ENCODE data around the gene CD248. TPM values are rescaled to one million over a fixed set of nuclear protein-coding genes. Genes with fewer than 3 reads are reported as not detected.

Gene CD248
- total RNA-seq, 1 donor from 2014 or later, result 109 TPM

GRCh38 chr11:66314561-66315497 lies 2.0 kb downstream of the CD248 start:
- no peak for DNase-seq (ENCODE audit: low spot score)
- no peak for TF ChIP-seq CTCF (IDR thresholded peaks at IDR 0.05)
- Mint-ChIP-seq H3K27ac (ENCODE audit: unreplicated experiment) (peak overlapping the region; percentile 53), H3K9me3 (ENCODE audit: low read depth) (no peaks in the 10 kb centered on the region), H3K27me3 (ENCODE audit: low read depth) (no peaks in the 10 kb centered on the region), H3K4me3 (ENCODE audit: unreplicated experiment) (peak overlapping the region; percentile 85), H3K4me1 (ENCODE audit: low read depth) (peaks cover 57% of the 10 kb centered on the region), H3K36me3 (ENCODE audit: low read depth) (no peaks in the 10 kb centered on the region)

- H3K36me3 Mint-ChIP-seq (ENCODE audit: low read depth), result no peaks in the 10 kb centered on the region
- TF ChIP-seq CTCF (IDR thresholded peaks at IDR 0.05), result no peak
- no peaks in the 10 kb centered on the region for H3K27me3 Mint-ChIP-seq (ENCODE audit: low read depth)
- peak overlapping the region; percentile 85 for H3K4me3 Mint-ChIP-seq (ENCODE audit: unreplicated experiment)
- H3K4me1 Mint-ChIP-seq (ENCODE audit: low read depth), result peaks cover 56% of the 10 kb centered on the region
- peak overlapping the region; percentile 99 for H3K27ac Mint-ChIP-seq (ENCODE audit: unreplicated experiment)
- H3K9me3 Mint-ChIP-seq (ENCODE audit: low read depth), result no peaks in the 10 kb centered on the region
- no peak for DNase-seq (ENCODE audit: low spot score)
Measured at GRCh38 chr11:66314186-66314501, 2.7 kb downstream of the CD248 start.

GRCh38 chr11:66313321-66314185 lies 3.3 kb downstream of the CD248 start:
- Mint-ChIP-seq H3K4me3 (ENCODE audit: unreplicated experiment) (peak overlapping the region; percentile 85), H3K4me1 (ENCODE audit: low read depth) (peaks cover 50% of the 10 kb centered on the region), H3K27me3 (ENCODE audit: low read depth) (no peaks in the 10 kb centered on the region), H3K9me3 (ENCODE audit: low read depth) (no peaks in the 10 kb centered on the region), H3K27ac (ENCODE audit: unreplicated experiment) (peak overlapping the region; percentile 99), H3K36me3 (ENCODE audit: low read depth) (no peaks in the 10 kb centered on the region)
- DNase-seq (ENCODE audit: low spot score), result no peak
- peak; percentile 76 for TF ChIP-seq CTCF (IDR thresholded peaks at IDR 0.05)

GRCh38 chr11:66312549-66313320 lies 4.1 kb downstream of the CD248 start:
- H3K4me1 Mint-ChIP-seq (ENCODE audit: low read depth), result peaks cover 42% of the 10 kb centered on the region
- H3K27ac Mint-ChIP-seq (ENCODE audit: unreplicated experiment), result peak overlapping the region; percentile 99
- no peak for TF ChIP-seq CTCF (IDR thresholded peaks at IDR 0.05)
- H3K9me3 Mint-ChIP-seq (ENCODE audit: low read depth), result no peaks in the 10 kb centered on the region
- peak overlapping the region; percentile 85 for H3K4me3 Mint-ChIP-seq (ENCODE audit: unreplicated experiment)
- DNase-seq (ENCODE audit: low spot score), result peak; percentile 99
- no peaks in the 10 kb centered on the region for H3K27me3 Mint-ChIP-seq (ENCODE audit: low read depth)
- no peaks in the 10 kb centered on the region for H3K36me3 Mint-ChIP-seq (ENCODE audit: low read depth)

All from chondrocyte (in vitro differentiated cells).